Endodermal cell (in vitro differentiated cells): ENCODE results near the gene CD46. TPM values are rescaled to one million over a fixed set of nuclear protein-coding genes. Genes with fewer than 3 reads are reported as not detected.
A peak's percentile ranks its signal among the peaks of the same experiment; 100 is the strongest.

ENCODE experiments used
- DNase-seq: peaks from one replicate; pipeline ENCODE4 v3.0.0-alpha.2; 2017
- H3K27ac ChIP-seq: 2 replicates; pipeline ENCODE4 v1.5.1; 2013; ENCODE audit warnings: mild to moderate bottlenecking, low read depth, low read length, moderate library complexity
- H3K27me3 ChIP-seq: 2 replicates; pipeline ENCODE4 v1.6.1; 2013; ENCODE audit warnings: mild to moderate bottlenecking, low read length, moderate library complexity; ENCODE audit not compliant: insufficient read depth, control insufficient read depth, poor library complexity, severe bottlenecking
- H3K36me3 ChIP-seq: 2 replicates; pipeline ENCODE4 v1.7.0; 2013; ENCODE audit warnings: mild to moderate bottlenecking, low read length, moderate library complexity; ENCODE audit not compliant: control insufficient read depth, insufficient read depth
- H3K4me1 ChIP-seq: one replicate; pipeline ENCODE4 v1.7.0; 2013; ENCODE audit warnings: low read length; ENCODE audit not compliant: control insufficient read depth, insufficient read depth
- H3K4me3 ChIP-seq: 2 replicates; pipeline ENCODE4 v1.5.1; 2013; ENCODE audit warnings: mild to moderate bottlenecking, low read length, moderate library complexity
- H3K9ac ChIP-seq: 2 replicates; pipeline ENCODE4 v1.6.1; 2013; ENCODE audit warnings: mild to moderate bottlenecking, low read length, moderate library complexity; ENCODE audit not compliant: poor library complexity, severe bottlenecking; ENCODE audit errors: extremely low read depth
- H3K9me3 ChIP-seq: 2 replicates; pipeline ENCODE4 v1.6.1; 2013; ENCODE audit warnings: mild to moderate bottlenecking, low read length, moderate library complexity; ENCODE audit not compliant: control insufficient read depth
- H3K27ac Mint-ChIP-seq: 2 replicates; pipeline ENCODE4 v1.8.0; 2020; ENCODE audit warnings: mixed read lengths
- H3K27me3 Mint-ChIP-seq: 2 replicates; pipeline ENCODE4 v1.8.0; 2021; ENCODE audit warnings: mild to moderate bottlenecking, mixed read lengths; ENCODE audit not compliant: insufficient read depth
- H3K36me3 Mint-ChIP-seq: 2 replicates; pipeline ENCODE4 v1.8.0; 2020; ENCODE audit warnings: low read depth, mixed read lengths
- H3K4me1 Mint-ChIP-seq: 2 replicates; pipeline ENCODE4 v1.8.0; 2020; ENCODE audit warnings: mixed read lengths
- H3K4me3 Mint-ChIP-seq: 2 replicates; pipeline ENCODE4 v1.8.0; 2020; ENCODE audit warnings: mild to moderate bottlenecking, moderate library complexity, mixed read lengths
- H3K9me3 Mint-ChIP-seq: 2 replicates; pipeline ENCODE4 v1.8.0; 2020; ENCODE audit warnings: mild to moderate bottlenecking, mixed read lengths
- CTCF ChIP-seq: fragments of 200-600 bp; sonication (generic); conservative IDR thresholded peaks from 2 replicates; pipeline ENCODE4 v1.5.0; 2021; ENCODE audit warnings: antibody characterized with exemption, mild to moderate bottlenecking
- WGBS, 2 experiments: methylation state at CpG; one replicate each; pipeline versions ENCODE4 v1.1.5 to v1.1.7; 2013; ENCODE audit warnings: missing lambda C conversion rate in 2 of 2, mixed read lengths in 1 of 2; ENCODE audit not compliant: insufficient coverage in 1 of 2, insufficient read length in 1 of 2; 5-methylcytosine and 5-hydroxymethylcytosine counted together
- total RNA-seq, 2 donors: library from RNA; stranded (reverse); fragmentation: NEBNext Ultra II Directional in 1 of 2; extraction: Animal tissue kit (Norgen Biotek cat#: 25700) in 1 of 2; gene quantifications; 2 replicates in 1 of 2; 3 replicates in 1 of 2; pipeline ENCODE4 v1.2.1, GENCODE V29; 2021

Gene CD46
- total RNA-seq, 2 donors from 2014 or later, result 132 to 135 TPM

- 86 to 93% methylated on average over 5 to 9 of the region's 9 CpGs for WGBS, 2 experiments
- H3K4me3 Mint-ChIP-seq, result no peak overlapping the region
- H3K9me3 Mint-ChIP-seq, result no peaks in the 10 kb centered on the region
- H3K4me1 Mint-ChIP-seq, result peaks cover 2% of the 10 kb centered on the region
- no peaks in the 10 kb centered on the region for H3K9me3 ChIP-seq
- no peaks in the 10 kb centered on the region for H3K27me3 ChIP-seq
- no peak overlapping the region for H3K4me3 ChIP-seq
- no peaks in the 10 kb centered on the region for H3K36me3 ChIP-seq
- no peaks in the 10 kb centered on the region for H3K4me1 ChIP-seq
- peaks cover 4% of the 10 kb centered on the region for H3K27me3 Mint-ChIP-seq
- TF ChIP-seq CTCF, result no peak
- no peak overlapping the region for H3K27ac ChIP-seq
- H3K36me3 Mint-ChIP-seq, result no peaks in the 10 kb centered on the region
- no peak overlapping the region for H3K27ac Mint-ChIP-seq
- no peak overlapping the region for H3K9ac ChIP-seq
- DNase-seq, result peak; percentile 33
These were observed 58.9 kb downstream of the CD46 start for GRCh38 chr1:207810606-207811295.

DNA sequence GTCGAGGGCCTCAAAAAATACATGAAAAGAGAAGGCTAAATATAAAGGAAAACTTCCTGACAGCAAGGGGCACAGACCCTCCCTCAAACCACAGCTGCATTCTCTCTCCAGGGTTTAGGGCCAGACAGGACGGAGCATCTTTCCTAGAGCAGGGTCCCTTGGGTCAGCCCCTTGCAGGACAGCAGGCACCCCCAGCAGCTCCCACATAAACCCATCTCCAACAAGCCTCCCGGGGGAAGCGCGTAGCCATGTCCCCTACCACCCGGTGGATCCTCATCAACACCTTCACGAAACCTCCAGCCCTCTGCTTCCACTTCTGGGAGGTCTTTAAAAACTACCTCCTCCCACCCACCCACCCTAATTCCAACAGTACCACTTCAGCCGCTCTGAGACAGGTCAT lies 59.5 kb downstream of the CD46 start:
- 88 to 100% methylated on average over 2 to 8 of the region's 8 CpGs for WGBS, 2 experiments
- Mint-ChIP-seq H3K4me3 (no peak overlapping the region), H3K27ac (no peak overlapping the region), H3K27me3 (peaks cover 4% of the 10 kb centered on the region), H3K36me3 (no peaks in the 10 kb centered on the region), H3K4me1 (peaks cover 2% of the 10 kb centered on the region), H3K9me3 (no peaks in the 10 kb centered on the region)
- Histone ChIP-seq H3K4me1 (no peaks in the 10 kb centered on the region), H3K4me3 (no peak overlapping the region), H3K9ac (no peak overlapping the region), H3K9me3 (no peaks in the 10 kb centered on the region), H3K27me3 (no peaks in the 10 kb centered on the region), H3K36me3 (no peaks in the 10 kb centered on the region), H3K27ac (no peak overlapping the region)
- TF ChIP-seq CTCF, result no peak
- peak; percentile 27 for DNase-seq

DNA sequence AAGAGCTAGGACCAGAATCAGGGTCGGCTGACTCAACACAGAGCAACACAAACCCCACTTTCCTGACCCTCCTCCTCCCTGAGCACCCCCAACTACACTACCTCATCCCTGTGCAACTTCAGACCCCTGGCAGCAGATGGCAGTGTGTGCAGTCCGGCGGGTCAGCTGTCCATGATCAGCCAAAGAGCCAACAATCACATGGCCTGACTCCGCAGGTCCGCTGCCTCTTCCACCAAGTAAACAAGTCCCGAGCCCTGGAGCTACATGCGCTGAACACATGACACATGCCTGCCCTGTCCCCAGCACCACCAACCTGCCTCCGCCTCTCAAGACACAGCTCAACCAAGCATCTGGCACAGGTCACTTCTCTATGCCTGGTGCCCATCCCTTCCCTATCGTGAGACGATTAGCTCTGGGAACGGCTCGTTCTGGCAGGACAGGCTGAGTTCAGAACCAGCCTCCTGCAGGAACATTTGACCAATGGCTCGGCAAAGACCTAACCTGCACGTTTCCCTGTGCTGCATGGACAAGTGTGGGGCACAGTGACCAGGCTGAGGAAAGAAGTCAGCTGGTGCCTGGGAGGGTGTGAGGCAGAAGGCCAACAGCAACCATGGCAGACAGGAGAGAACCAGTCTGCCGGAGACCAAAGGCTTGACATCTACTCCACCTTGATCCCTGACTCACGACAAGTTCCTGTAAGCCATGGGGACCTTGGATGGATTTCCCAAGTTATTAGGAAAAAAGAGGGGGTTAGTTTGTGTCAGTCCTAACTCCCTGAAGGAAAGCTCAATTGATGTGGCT lies 60.3 kb downstream of the CD46 start:
- peaks cover 1% of the 10 kb centered on the region for H3K27me3 Mint-ChIP-seq
- peaks cover 2% of the 10 kb centered on the region for H3K4me1 Mint-ChIP-seq
- H3K9me3 Mint-ChIP-seq, result no peaks in the 10 kb centered on the region
- peak; percentile 78 for DNase-seq
- H3K4me3 Mint-ChIP-seq, result no peak overlapping the region
- Histone ChIP-seq H3K9ac (no peak overlapping the region), H3K27ac (no peak overlapping the region), H3K4me1 (no peaks in the 10 kb centered on the region), H3K4me3 (no peak overlapping the region), H3K27me3 (no peaks in the 10 kb centered on the region), H3K36me3 (no peaks in the 10 kb centered on the region), H3K9me3 (no peaks in the 10 kb centered on the region)
- H3K27ac Mint-ChIP-seq, result peak overlapping the region; percentile 58
- H3K36me3 Mint-ChIP-seq, result no peaks in the 10 kb centered on the region
- TF ChIP-seq CTCF, result peak; percentile 62
- WGBS, 2 experiments, result 88 to 92% methylated on average over 12 to 16 of the region's 16 CpGs
